Measurements from ENCODE around the gene KRT36.

The KRT36 gene

DNA sequence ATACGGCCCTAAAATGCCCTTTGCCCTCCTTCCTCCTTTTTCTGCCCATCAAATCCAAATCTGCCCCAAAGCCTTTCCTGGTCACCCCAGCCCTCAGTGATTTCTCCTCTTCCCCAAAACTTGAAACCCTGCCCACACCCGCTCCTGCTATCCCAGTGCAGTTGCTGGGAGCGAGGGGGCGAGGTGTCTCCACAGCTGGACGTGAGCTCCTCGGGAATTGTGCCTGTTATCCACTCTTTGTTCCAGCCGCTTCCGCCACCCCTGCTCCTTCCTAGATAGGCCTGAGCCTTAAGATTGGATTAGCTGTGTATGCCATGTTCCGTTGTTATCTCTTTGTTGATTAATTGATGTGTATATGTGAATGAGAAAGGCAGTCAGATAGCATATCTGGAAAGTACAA, 6.2 kb downstream of the KRT36 start:
- no peak overlapping the region for H3K9ac ChIP-seq (ENCODE audit: low read depth, low read length, poor library complexity, severe bottlenecking)
- H3K9me2 ChIP-seq (replicated peaks; ENCODE audit: low read depth, low read length), result no peaks in the 10 kb centered on the region
- H4K20me1 ChIP-seq (ENCODE audit: insufficient read depth, low read length, poor library complexity, severe bottlenecking), result no peaks in the 10 kb centered on the region
- no peaks in the 10 kb centered on the region for H3F3A ChIP-seq (ENCODE audit: low read depth)
- no peaks in the 10 kb centered on the region for H3K9me3 ChIP-seq (ENCODE audit: insufficient read depth, low read depth, low read length)
- no peak for TF ChIP-seq EZH2phosphoT487 (IDR thresholded peaks at IDR 0.05; ENCODE audit: borderline replicate concordance)
- TF ChIP-seq, protein P1, sequence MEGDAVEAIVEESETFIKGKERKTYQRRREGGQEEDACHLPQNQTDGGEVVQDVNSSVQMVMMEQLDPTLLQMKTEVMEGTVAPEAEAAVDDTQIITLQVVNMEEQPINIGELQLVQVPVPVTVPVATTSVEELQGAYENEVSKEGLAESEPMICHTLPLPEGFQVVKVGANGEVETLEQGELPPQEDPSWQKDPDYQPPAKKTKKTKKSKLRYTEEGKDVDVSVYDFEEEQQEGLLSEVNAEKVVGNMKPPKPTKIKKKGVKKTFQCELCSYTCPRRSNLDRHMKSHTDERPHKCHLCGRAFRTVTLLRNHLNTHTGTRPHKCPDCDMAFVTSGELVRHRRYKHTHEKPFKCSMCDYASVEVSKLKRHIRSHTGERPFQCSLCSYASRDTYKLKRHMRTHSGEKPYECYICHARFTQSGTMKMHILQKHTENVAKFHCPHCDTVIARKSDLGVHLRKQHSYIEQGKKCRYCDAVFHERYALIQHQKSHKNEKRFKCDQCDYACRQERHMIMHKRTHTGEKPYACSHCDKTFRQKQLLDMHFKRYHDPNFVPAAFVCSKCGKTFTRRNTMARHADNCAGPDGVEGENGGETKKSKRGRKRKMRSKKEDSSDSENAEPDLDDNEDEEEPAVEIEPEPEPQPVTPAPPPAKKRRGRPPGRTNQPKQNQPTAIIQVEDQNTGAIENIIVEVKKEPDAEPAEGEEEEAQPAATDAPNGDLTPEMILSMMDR (conservative IDR thresholded peaks at IDR 0.05; ENCODE audit: low read length), result no peak
- no peak overlapping the region for H3K4me3 ChIP-seq (ENCODE audit: low read length, poor library complexity, severe bottlenecking)
- H3K27me3 ChIP-seq (ENCODE audit: insufficient read depth, low read length, poor library complexity, severe bottlenecking), result no peaks in the 10 kb centered on the region
- no peak overlapping the region for H3K4me2 ChIP-seq (ENCODE audit: low read depth, low read length, poor library complexity, severe bottlenecking)
- no peaks in the 10 kb centered on the region for H3K4me1 ChIP-seq (ENCODE audit: insufficient read depth, low read length, poor library complexity, severe bottlenecking)
- H2AFZ ChIP-seq (ENCODE audit: low read length), result no peak overlapping the region
- H3K79me2 ChIP-seq (ENCODE audit: insufficient read depth, low read length), result no peaks in the 10 kb centered on the region
- H3K36me3 ChIP-seq (ENCODE audit: insufficient read depth, low read length), result no peaks in the 10 kb centered on the region

DNA sequence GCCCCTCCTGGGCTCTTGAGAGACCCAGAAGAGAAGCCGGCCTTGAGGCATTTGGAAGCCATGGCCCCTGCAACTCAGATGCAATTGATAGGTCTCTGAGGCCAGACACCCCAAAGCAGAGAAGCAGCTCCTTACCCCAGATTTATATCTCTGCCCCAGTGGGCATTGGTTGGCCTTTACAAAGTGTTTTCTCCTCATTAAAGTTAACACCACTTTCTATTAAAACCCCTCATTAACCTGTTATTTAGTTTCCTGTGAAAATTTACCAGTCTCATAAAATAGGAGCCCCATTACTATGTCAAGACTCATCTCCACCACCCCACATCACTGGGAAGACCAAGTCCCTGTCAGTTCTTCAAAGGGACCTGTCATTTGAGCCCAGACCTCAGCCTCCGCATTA, 8.7 kb downstream of the KRT36 start, which contains the start of gene KRT35:
KRT35 (minus strand) TSS at position 116 of the 400 bp plus-strand sequence; CDS start at position 62, 54 bp downstream.
- Histone ChIP-seq H3K9me2 (replicated peaks; ENCODE audit: low read depth, low read length) (no peaks in the 10 kb centered on the region), H3F3A (ENCODE audit: low read depth) (no peaks in the 10 kb centered on the region), H3K4me2 (ENCODE audit: low read depth, low read length, poor library complexity, severe bottlenecking) (no peak within 1 kb of the TSS), H3K79me2 (ENCODE audit: insufficient read depth, low read length) (no peaks in the 10 kb centered on the region), H3K9me3 (ENCODE audit: insufficient read depth, low read depth, low read length) (no peaks in the 10 kb centered on the region), H3K4me3 (ENCODE audit: low read length, poor library complexity, severe bottlenecking) (no peak within 1 kb of the TSS), H3K4me1 (ENCODE audit: insufficient read depth, low read length, poor library complexity, severe bottlenecking) (no peaks in the 10 kb centered on the region), H4K20me1 (ENCODE audit: insufficient read depth, low read length, poor library complexity, severe bottlenecking) (no peaks in the 10 kb centered on the region), H3K9ac (ENCODE audit: low read depth, low read length, poor library complexity, severe bottlenecking) (no peak within 1 kb of the TSS), H3K27me3 (ENCODE audit: insufficient read depth, low read length, poor library complexity, severe bottlenecking) (no peaks in the 10 kb centered on the region), H3K36me3 (ENCODE audit: insufficient read depth, low read length) (no peaks in the 10 kb centered on the region), H2AFZ (ENCODE audit: low read length) (no peak within 1 kb of the TSS)
- TF ChIP-seq, protein P1 (conservative IDR thresholded peaks at IDR 0.05; ENCODE audit: low read length), result no peak
- TF ChIP-seq EZH2phosphoT487 (IDR thresholded peaks at IDR 0.05; ENCODE audit: borderline replicate concordance), result no peak

DNA sequence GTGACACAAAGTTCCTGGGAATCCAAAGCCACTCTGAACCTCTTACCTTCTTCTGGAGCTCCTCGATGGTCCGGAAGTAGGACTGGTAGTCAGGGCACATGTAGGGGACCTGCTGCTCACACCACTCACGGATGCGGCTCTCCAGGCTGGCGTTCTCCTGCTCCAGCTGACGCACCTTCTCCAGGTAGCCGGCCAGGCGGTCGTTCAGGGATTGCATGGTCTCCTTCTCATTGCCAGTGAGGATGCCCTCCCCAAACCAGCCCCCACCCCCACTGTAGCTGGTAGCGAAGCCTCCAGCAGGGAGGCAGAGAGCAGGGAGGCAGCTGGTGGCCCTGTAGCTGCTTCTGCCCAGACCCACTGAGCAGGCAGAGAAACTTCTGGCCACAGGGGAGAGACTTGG, 9.1 kb downstream of the KRT36 start:
- no peaks in the 10 kb centered on the region for H3K9me2 ChIP-seq (replicated peaks; ENCODE audit: low read depth, low read length)
- H3F3A ChIP-seq (ENCODE audit: low read depth), result no peaks in the 10 kb centered on the region
- no peaks in the 10 kb centered on the region for H3K9me3 ChIP-seq (ENCODE audit: insufficient read depth, low read depth, low read length)
- no peak overlapping the region for H2AFZ ChIP-seq (ENCODE audit: low read length)
- no peaks in the 10 kb centered on the region for H3K4me1 ChIP-seq (ENCODE audit: insufficient read depth, low read length, poor library complexity, severe bottlenecking)
- H3K4me3 ChIP-seq (ENCODE audit: low read length, poor library complexity, severe bottlenecking), result no peak overlapping the region
- H3K27me3 ChIP-seq (ENCODE audit: insufficient read depth, low read length, poor library complexity, severe bottlenecking), result no peaks in the 10 kb centered on the region
- TF ChIP-seq, protein P1 (conservative IDR thresholded peaks at IDR 0.05; ENCODE audit: low read length), result no peak
- TF ChIP-seq EZH2phosphoT487 (IDR thresholded peaks at IDR 0.05; ENCODE audit: borderline replicate concordance), result no peak
- no peaks in the 10 kb centered on the region for H3K79me2 ChIP-seq (ENCODE audit: insufficient read depth, low read length)
- no peaks in the 10 kb centered on the region for H4K20me1 ChIP-seq (ENCODE audit: insufficient read depth, low read length, poor library complexity, severe bottlenecking)
- H3K36me3 ChIP-seq (ENCODE audit: insufficient read depth, low read length), result no peaks in the 10 kb centered on the region
- H3K9ac ChIP-seq (ENCODE audit: low read depth, low read length, poor library complexity, severe bottlenecking), result no peak overlapping the region
- no peak overlapping the region for H3K4me2 ChIP-seq (ENCODE audit: low read depth, low read length, poor library complexity, severe bottlenecking)

Measured in Loucy (cell line).